ENCODE measurements around the gene GMDS.

Gene GMDS

GRCh38 chr6:1962201-1962600 is 283.2 kb downstream of the GMDS start:
- Mint-ChIP-seq H3K9me3 (no peaks in the 10 kb centered on the region), H3K27ac (no peak overlapping the region), H3K27me3 (no peaks in the 10 kb centered on the region), H3K36me3 (ENCODE audit: insufficient read depth) (no peaks in the 10 kb centered on the region), H3K4me1 (ENCODE audit: low read depth in 2 of 2) (no peaks in the 10 kb centered on the region), H3K4me3 (no peak overlapping the region)
- no peak for DNase-seq
- no peak for ATAC-seq (replicated peaks)

GRCh38 chr6:1960486-1961142 is 284.8 kb downstream of the GMDS start:
- no peaks in the 10 kb centered on the region for H3K4me1 Mint-ChIP-seq (ENCODE audit: low read depth in 2 of 2)
- H3K9me3 Mint-ChIP-seq: no peaks in the 10 kb centered on the region
- no peak for DNase-seq
- peaks cover 2% of the 10 kb centered on the region for H3K36me3 Mint-ChIP-seq (ENCODE audit: insufficient read depth)
- H3K4me3 Mint-ChIP-seq: no peak overlapping the region
- no peak for ATAC-seq (replicated peaks)
- H3K27ac Mint-ChIP-seq: no peak overlapping the region
- no peaks in the 10 kb centered on the region for H3K27me3 Mint-ChIP-seq

- Mint-ChIP-seq H3K9me3 (no peaks in the 10 kb centered on the region), H3K27me3 (no peaks in the 10 kb centered on the region), H3K4me3 (no peak overlapping the region), H3K27ac (no peak overlapping the region), H3K36me3 (ENCODE audit: insufficient read depth) (peaks cover 2% of the 10 kb centered on the region), H3K4me1 (ENCODE audit: low read depth in 2 of 2) (no peaks in the 10 kb centered on the region)
- ATAC-seq (replicated peaks) (no peak), DNase-seq (no peak)
Measured at GRCh38 chr6:1958257-1958656, 287.1 kb downstream of the GMDS start.

GRCh38 chr6:1957746-1958145 is 287.7 kb downstream of the GMDS start:
- H3K27me3 Mint-ChIP-seq: no peaks in the 10 kb centered on the region
- no peak for DNase-seq
- no peak overlapping the region for H3K27ac Mint-ChIP-seq
- no peak for ATAC-seq (replicated peaks)
- H3K4me1 Mint-ChIP-seq (ENCODE audit: low read depth in 2 of 2): no peaks in the 10 kb centered on the region
- H3K9me3 Mint-ChIP-seq: no peaks in the 10 kb centered on the region
- H3K4me3 Mint-ChIP-seq: no peak overlapping the region
- H3K36me3 Mint-ChIP-seq (ENCODE audit: insufficient read depth): peaks cover 2% of the 10 kb centered on the region

GRCh38 chr6:1952740-1953360 is 292.6 kb downstream of the GMDS start:
- Mint-ChIP-seq H3K27me3 (no peaks in the 10 kb centered on the region), H3K4me3 (no peak overlapping the region), H3K9me3 (no peaks in the 10 kb centered on the region), H3K36me3 (ENCODE audit: insufficient read depth) (peaks cover 8% of the 10 kb centered on the region), H3K27ac (no peak overlapping the region), H3K4me1 (ENCODE audit: low read depth in 2 of 2) (no peaks in the 10 kb centered on the region)
- ATAC-seq (replicated peaks): no peak
- no peak for DNase-seq

GRCh38 chr6:1950631-1951030 is 294.8 kb downstream of the GMDS start:
- H3K4me3 Mint-ChIP-seq: no peak overlapping the region
- peaks cover 8% of the 10 kb centered on the region for H3K36me3 Mint-ChIP-seq (ENCODE audit: insufficient read depth)
- peaks cover 0 to under 1% of the 10 kb centered on the region in 2 donors for H3K4me1 Mint-ChIP-seq (ENCODE audit: low read depth in 2 of 2)
- DNase-seq (no peak), ATAC-seq (replicated peaks) (no peak)
- no peaks in the 10 kb centered on the region for H3K9me3 Mint-ChIP-seq
- no peaks in the 10 kb centered on the region for H3K27me3 Mint-ChIP-seq
- no peak overlapping the region for H3K27ac Mint-ChIP-seq

GRCh38 chr6:1949538-1949937 is 295.9 kb downstream of the GMDS start:
- Mint-ChIP-seq H3K27me3 (no peaks in the 10 kb centered on the region), H3K27ac (no peak overlapping the region), H3K4me3 (no peak overlapping the region), H3K36me3 (ENCODE audit: insufficient read depth) (peaks cover 8% of the 10 kb centered on the region), H3K4me1 (ENCODE audit: low read depth in 2 of 2) (peaks cover 0 to 6% of the 10 kb centered on the region in 2 donors), H3K9me3 (no peaks in the 10 kb centered on the region)
- no peak for ATAC-seq (replicated peaks)
- DNase-seq: no peak

- Mint-ChIP-seq H3K27me3 (no peaks in the 10 kb centered on the region), H3K36me3 (ENCODE audit: insufficient read depth) (peaks cover 8% of the 10 kb centered on the region), H3K9me3 (no peaks in the 10 kb centered on the region), H3K4me1 (ENCODE audit: low read depth in 2 of 2) (peaks cover 0 to 6% of the 10 kb centered on the region in 2 donors), H3K27ac (no peak overlapping the region), H3K4me3 (no peak overlapping the region)
- no peak for ATAC-seq (replicated peaks)
- DNase-seq: no peak
Measured at GRCh38 chr6:1947922-1948321, 297.5 kb downstream of the GMDS start.

GRCh38 chr6:1946583-1946982 is 298.8 kb downstream of the GMDS start:
- Mint-ChIP-seq H3K36me3 (ENCODE audit: insufficient read depth) (peaks cover 8% of the 10 kb centered on the region), H3K27ac (no peak overlapping the region), H3K4me1 (ENCODE audit: low read depth in 2 of 2) (peaks cover 0 to 6% of the 10 kb centered on the region in 2 donors), H3K27me3 (no peaks in the 10 kb centered on the region), H3K4me3 (no peak overlapping the region), H3K9me3 (no peaks in the 10 kb centered on the region)
- ATAC-seq (replicated peaks) (no peak), DNase-seq (no peak)

GRCh38 chr6:1945235-1945832 is 300.1 kb downstream of the GMDS start:
- H3K27me3 Mint-ChIP-seq: no peaks in the 10 kb centered on the region
- H3K9me3 Mint-ChIP-seq: no peaks in the 10 kb centered on the region
- no peak overlapping the region for H3K27ac Mint-ChIP-seq
- no peak overlapping the region for H3K4me3 Mint-ChIP-seq
- H3K4me1 Mint-ChIP-seq (ENCODE audit: low read depth in 2 of 2): peaks cover 0 to 6% of the 10 kb centered on the region in 2 donors
- ATAC-seq (replicated peaks) (no peak), DNase-seq (no peak)
- peaks cover 8% of the 10 kb centered on the region for H3K36me3 Mint-ChIP-seq (ENCODE audit: insufficient read depth)

- no peaks in the 10 kb centered on the region for H3K27me3 Mint-ChIP-seq
- no peak for DNase-seq
- peaks cover 2% of the 10 kb centered on the region for H3K36me3 Mint-ChIP-seq (ENCODE audit: insufficient read depth)
Measured at GRCh38 chr6:1942834-1943233, 302.6 kb downstream of the GMDS start.

GRCh38 chr6:1941534-1941933 is 303.9 kb downstream of the GMDS start:
- H3K4me1 Mint-ChIP-seq (ENCODE audit: low read depth in 2 of 2): peaks cover 0 to 6% of the 10 kb centered on the region in 2 donors
- DNase-seq: no peak
- H3K27me3 Mint-ChIP-seq: no peaks in the 10 kb centered on the region
- peaks cover 2% of the 10 kb centered on the region for H3K36me3 Mint-ChIP-seq (ENCODE audit: insufficient read depth)
- H3K27ac Mint-ChIP-seq: no peak overlapping the region
- no peak overlapping the region for H3K4me3 Mint-ChIP-seq
- no peaks in the 10 kb centered on the region for H3K9me3 Mint-ChIP-seq
- ATAC-seq (replicated peaks): no peak

More at GRCh38 chr6:1942834-1943233, 302.6 kb downstream of the GMDS start:
- Mint-ChIP-seq H3K9me3 (no peaks in the 10 kb centered on the region), H3K4me1 (ENCODE audit: low read depth in 2 of 2) (peaks cover 0 to 6% of the 10 kb centered on the region in 2 donors), H3K4me3 (no peak overlapping the region), H3K27ac (no peak overlapping the region)
- no peak for ATAC-seq (replicated peaks)

GRCh38 chr6:1940381-1940780 is 305.0 kb downstream of the GMDS start:
- ATAC-seq (replicated peaks): no peak
- Mint-ChIP-seq H3K4me1 (ENCODE audit: low read depth in 2 of 2) (peaks cover 0 to 3% of the 10 kb centered on the region in 2 donors), H3K9me3 (no peaks in the 10 kb centered on the region), H3K36me3 (ENCODE audit: insufficient read depth) (no peaks in the 10 kb centered on the region), H3K27ac (no peak overlapping the region), H3K4me3 (no peak overlapping the region), H3K27me3 (no peaks in the 10 kb centered on the region)
- DNase-seq: no peak

- no peak for ATAC-seq (replicated peaks)
- no peak overlapping the region for H3K27ac Mint-ChIP-seq
- DNase-seq: no peak
- H3K4me3 Mint-ChIP-seq: no peak overlapping the region
- no peaks in the 10 kb centered on the region for H3K36me3 Mint-ChIP-seq (ENCODE audit: insufficient read depth)
- no peaks in the 10 kb centered on the region for H3K27me3 Mint-ChIP-seq
- H3K4me1 Mint-ChIP-seq (ENCODE audit: low read depth in 2 of 2): no peaks in the 10 kb centered on the region
- no peaks in the 10 kb centered on the region for H3K9me3 Mint-ChIP-seq
Measured at GRCh38 chr6:1933292-1933691, 312.1 kb downstream of the GMDS start.
